Thyroid gland (tissue), 4 donors: Measurements from ENCODE around the gene IGFL3.

ENCODE experiments used
- POLR2A ChIP-seq, 2 donors: fragments of 450-650 bp; IDR thresholded peaks; one replicate each; pipeline ENCODE4 v1.6.1; 2017; ENCODE audit warnings: antibody characterized with exemption in 2 of 2, mild to moderate bottlenecking in 2 of 2, moderate library complexity in 1 of 2
- TF ChIP-seq, protein P1 (sequence below), 6 experiments: fragments of 200-600 bp in 3 of 6; fragments of 450-650 bp in 3 of 6; sonication (generic) in 3 of 6; IDR thresholded peaks; one replicate each; pipeline ENCODE4 v1.5.1; 2016 to 2019; ENCODE audit warnings: antibody characterized with exemption in 6 of 6, mild to moderate bottlenecking in 2 of 6, inconsistent platforms in 1 of 6, moderate library complexity in 1 of 6

DNA sequence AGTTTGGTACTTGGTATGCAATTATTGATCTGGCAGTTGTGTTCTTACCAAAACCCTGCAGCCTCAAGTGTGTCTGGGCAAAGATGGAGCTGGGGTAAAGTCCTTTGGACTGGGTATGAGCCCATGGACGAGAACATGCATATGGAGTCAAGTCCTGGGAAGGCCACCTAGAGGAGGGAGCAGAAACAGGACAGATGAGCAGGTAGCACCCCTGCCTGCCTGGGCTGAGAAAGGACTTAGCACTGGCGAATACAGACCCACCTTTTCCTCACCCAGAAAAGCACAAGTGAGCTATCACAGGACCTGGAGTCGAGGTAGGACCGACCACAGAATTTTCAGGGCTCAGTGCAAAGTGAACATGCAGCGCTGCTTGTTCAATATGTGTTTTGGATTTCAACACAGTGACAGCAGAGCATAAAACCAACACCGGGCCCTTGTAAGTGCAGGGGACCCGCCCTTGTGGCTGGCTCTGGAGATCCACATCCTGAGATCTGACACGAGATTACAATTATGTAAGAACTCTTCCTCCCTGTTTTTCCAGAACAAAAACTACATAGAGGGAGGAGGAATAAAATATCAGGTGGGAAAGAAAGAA lies 49.5 kb upstream of the IGFL3 start:
- TF ChIP-seq, protein P1, sequence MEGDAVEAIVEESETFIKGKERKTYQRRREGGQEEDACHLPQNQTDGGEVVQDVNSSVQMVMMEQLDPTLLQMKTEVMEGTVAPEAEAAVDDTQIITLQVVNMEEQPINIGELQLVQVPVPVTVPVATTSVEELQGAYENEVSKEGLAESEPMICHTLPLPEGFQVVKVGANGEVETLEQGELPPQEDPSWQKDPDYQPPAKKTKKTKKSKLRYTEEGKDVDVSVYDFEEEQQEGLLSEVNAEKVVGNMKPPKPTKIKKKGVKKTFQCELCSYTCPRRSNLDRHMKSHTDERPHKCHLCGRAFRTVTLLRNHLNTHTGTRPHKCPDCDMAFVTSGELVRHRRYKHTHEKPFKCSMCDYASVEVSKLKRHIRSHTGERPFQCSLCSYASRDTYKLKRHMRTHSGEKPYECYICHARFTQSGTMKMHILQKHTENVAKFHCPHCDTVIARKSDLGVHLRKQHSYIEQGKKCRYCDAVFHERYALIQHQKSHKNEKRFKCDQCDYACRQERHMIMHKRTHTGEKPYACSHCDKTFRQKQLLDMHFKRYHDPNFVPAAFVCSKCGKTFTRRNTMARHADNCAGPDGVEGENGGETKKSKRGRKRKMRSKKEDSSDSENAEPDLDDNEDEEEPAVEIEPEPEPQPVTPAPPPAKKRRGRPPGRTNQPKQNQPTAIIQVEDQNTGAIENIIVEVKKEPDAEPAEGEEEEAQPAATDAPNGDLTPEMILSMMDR (IDR thresholded peaks at IDR 0.05), result no peak
- no peak for TF ChIP-seq POLR2A (IDR thresholded peaks at IDR 0.05)
